BJ (cell line): ENCODE data around the gene GRM8. TPM values are rescaled to one million over a fixed set of nuclear protein-coding genes. Genes with fewer than 3 reads are reported as not detected.

Experiments used
- CTCF ChIA-PET: fragments of 350-600 bp; formaldehyde crosslinking; extraction: SDS; loops from one replicate; lab custom pipeline; 2021; ENCODE audit warnings: antibody characterized with exemption, inconsistent platforms; lab: Yijun Ruan, JAX
- POLR2A ChIA-PET: fragments of 300-600 bp; sonication (Branson Sonifier 250); formaldehyde crosslinking; extraction: SDS; loops from one replicate; lab custom pipeline; 2021; ENCODE audit warnings: antibody characterized with exemption; lab: Charles Lee
- DNase-seq: peaks from one replicate; pipeline ENCODE4 v3.0.0-alpha.2; 2011; ENCODE audit warnings: low read depth
- H3K27me3 ChIP-seq: 2 replicates; pipeline ENCODE4 v1.6.0; 2011; ENCODE audit warnings: low read length; ENCODE audit not compliant: control insufficient read depth, insufficient read depth
- H3K36me3 ChIP-seq: 2 replicates; pipeline ENCODE4 v1.5.1; 2011; ENCODE audit warnings: low read length; ENCODE audit not compliant: control insufficient read depth, insufficient read depth
- H3K4me3 ChIP-seq: 2 replicates; pipeline ENCODE4 v1.5.1; 2011; ENCODE audit warnings: low read depth, mild to moderate bottlenecking, control low read depth, low read length
- CTCF ChIP-seq: IDR thresholded peaks from 2 replicates; pipeline ENCODE4 v1.5.1; 2011; ENCODE audit warnings: low read depth, mild to moderate bottlenecking, control low read depth, inconsistent platforms, low read length, moderate library complexity; ENCODE audit not compliant: insufficient read depth
- polyA plus RNA-seq: library from polyadenylated mRNA; depleted of rRNA; stranded (reverse); fragments of >200 nt; gene quantifications from 2 replicates; pipeline ENCODE4 v1.2.3, GENCODE V29; 2011

The GRM8 gene
- polyA plus RNA-seq, 1 experiment, result not detected

- no peaks in the 10 kb centered on the region for H3K27me3 ChIP-seq
- no peak overlapping the region for H3K4me3 ChIP-seq
- ChIA-PET CTCF (no interaction called here), POLR2A (no interaction called here)
- no peak for TF ChIP-seq CTCF
- DNase-seq, result no peak
- H3K36me3 ChIP-seq, result no peaks in the 10 kb centered on the region
Measured at GRCh38 chr7:127146746-127147536, 105.8 kb downstream of the GRM8 start.

- DNase-seq, result no peak
- Histone ChIP-seq H3K27me3 (no peaks in the 10 kb centered on the region), H3K36me3 (no peaks in the 10 kb centered on the region), H3K4me3 (no peak overlapping the region)
- CTCF ChIA-PET, result no interaction called here
- POLR2A ChIA-PET, result no interaction called here
- no peak for TF ChIP-seq CTCF
Measured at GRCh38 chr7:127137146-127137545, 115.6 kb downstream of the GRM8 start.

- Histone ChIP-seq H3K27me3 (no peaks in the 10 kb centered on the region), H3K4me3 (no peak overlapping the region), H3K36me3 (no peaks in the 10 kb centered on the region)
- TF ChIP-seq CTCF, result no peak
- DNase-seq, result no peak
- CTCF ChIA-PET, result interaction anchor here (0.5 kb wide), 1 partner anchor 66 kb away, joined by 3 read pairs; no protein-coding TSS in a partner anchor
- POLR2A ChIA-PET, result no interaction called here
Measured at GRCh38 chr7:127135871-127136485, 116.8 kb downstream of the GRM8 start.

- no peaks in the 10 kb centered on the region for H3K36me3 ChIP-seq
- H3K4me3 ChIP-seq, result no peak overlapping the region
- TF ChIP-seq CTCF, result no peak
- ChIA-PET POLR2A (no interaction called here), CTCF (no interaction called here)
- no peaks in the 10 kb centered on the region for H3K27me3 ChIP-seq
- DNase-seq, result no peak
Measured at GRCh38 chr7:127123220-127123619, 129.5 kb downstream of the GRM8 start.

GRCh38 chr7:127119517-127119916, 133.2 kb downstream of the GRM8 start:
- no peaks in the 10 kb centered on the region for H3K36me3 ChIP-seq
- TF ChIP-seq CTCF, result no peak
- no peak overlapping the region for H3K4me3 ChIP-seq
- no peaks in the 10 kb centered on the region for H3K27me3 ChIP-seq
- CTCF ChIA-PET, result interaction anchor here (1.6 kb wide), 1 partner anchor 12 kb away, joined by 3 read pairs; no protein-coding TSS in a partner anchor
- POLR2A ChIA-PET, result no interaction called here
- DNase-seq, result no peak
